ENCODE measurements around the gene RAB40B.

The RAB40B gene

DNA sequence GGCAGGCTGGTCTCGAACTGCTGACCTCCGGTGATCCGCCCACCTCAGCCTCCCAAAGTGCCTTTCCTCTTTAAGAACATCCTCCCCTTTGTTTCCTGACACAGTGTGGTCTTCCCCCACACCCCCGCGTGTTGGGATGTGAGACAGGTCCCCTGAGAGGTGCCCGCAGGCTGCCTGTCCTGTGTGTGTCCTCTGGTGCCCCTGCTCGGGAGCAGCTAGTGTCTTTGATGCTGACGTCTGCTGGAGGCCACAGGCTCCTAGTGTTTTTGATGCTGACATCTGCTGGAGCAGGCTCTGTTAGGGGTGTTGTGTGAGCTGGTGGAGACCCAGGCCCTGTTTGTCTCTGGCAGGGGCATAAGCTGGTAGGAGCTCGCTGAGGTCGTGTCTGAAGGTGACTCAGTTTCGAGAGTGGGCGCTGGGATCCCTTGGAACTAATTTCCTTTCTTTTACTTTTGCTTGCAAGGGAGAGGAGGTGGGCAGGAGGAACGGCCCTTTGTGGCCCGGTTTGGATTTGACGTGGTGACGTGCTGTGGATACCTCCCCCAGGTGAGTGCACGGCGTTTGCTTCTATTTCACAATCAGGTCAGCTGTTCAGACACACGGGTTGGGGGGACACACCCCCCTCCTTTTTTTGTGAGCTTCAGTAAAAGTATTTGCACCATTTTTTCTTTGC lies 24.0 kb upstream of the RAB40B start:
- no peak for DNase-seq (ENCODE audit: low read depth)
- TF ChIP-seq, protein P1, sequence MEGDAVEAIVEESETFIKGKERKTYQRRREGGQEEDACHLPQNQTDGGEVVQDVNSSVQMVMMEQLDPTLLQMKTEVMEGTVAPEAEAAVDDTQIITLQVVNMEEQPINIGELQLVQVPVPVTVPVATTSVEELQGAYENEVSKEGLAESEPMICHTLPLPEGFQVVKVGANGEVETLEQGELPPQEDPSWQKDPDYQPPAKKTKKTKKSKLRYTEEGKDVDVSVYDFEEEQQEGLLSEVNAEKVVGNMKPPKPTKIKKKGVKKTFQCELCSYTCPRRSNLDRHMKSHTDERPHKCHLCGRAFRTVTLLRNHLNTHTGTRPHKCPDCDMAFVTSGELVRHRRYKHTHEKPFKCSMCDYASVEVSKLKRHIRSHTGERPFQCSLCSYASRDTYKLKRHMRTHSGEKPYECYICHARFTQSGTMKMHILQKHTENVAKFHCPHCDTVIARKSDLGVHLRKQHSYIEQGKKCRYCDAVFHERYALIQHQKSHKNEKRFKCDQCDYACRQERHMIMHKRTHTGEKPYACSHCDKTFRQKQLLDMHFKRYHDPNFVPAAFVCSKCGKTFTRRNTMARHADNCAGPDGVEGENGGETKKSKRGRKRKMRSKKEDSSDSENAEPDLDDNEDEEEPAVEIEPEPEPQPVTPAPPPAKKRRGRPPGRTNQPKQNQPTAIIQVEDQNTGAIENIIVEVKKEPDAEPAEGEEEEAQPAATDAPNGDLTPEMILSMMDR (IDR thresholded peaks at IDR 0.05; ENCODE audit: low read length, missing control alignments), result no peak
- H3K4me3 ChIP-seq (replicated peaks; ENCODE audit: low read depth, low read length), result no peak overlapping the region

DNA sequence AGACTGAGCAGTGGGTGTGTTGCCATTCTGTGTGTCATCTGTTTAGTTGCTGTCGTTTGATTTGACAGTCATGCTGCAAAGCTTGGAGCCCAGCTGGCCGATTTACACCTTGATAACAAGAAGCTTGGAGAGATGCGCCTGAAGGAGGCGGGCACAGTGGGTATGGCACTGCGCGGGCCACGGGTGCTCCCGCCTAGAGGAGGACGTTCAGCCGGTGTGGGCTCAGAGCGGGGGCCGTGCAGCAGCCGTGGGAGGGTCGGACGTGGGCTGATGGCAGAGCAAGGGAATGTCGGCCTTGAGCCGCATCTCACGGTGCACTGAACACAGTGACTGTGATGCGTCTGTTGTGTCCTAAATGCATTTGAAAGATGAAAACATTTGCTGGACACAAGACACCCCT lies 21.7 kb upstream of the RAB40B start:
- TF ChIP-seq, protein P1 (IDR thresholded peaks at IDR 0.05; ENCODE audit: low read length, missing control alignments), result no peak
- no peak overlapping the region for H3K4me3 ChIP-seq (replicated peaks; ENCODE audit: low read depth, low read length)
- DNase-seq (ENCODE audit: low read depth), result no peak

DNA sequence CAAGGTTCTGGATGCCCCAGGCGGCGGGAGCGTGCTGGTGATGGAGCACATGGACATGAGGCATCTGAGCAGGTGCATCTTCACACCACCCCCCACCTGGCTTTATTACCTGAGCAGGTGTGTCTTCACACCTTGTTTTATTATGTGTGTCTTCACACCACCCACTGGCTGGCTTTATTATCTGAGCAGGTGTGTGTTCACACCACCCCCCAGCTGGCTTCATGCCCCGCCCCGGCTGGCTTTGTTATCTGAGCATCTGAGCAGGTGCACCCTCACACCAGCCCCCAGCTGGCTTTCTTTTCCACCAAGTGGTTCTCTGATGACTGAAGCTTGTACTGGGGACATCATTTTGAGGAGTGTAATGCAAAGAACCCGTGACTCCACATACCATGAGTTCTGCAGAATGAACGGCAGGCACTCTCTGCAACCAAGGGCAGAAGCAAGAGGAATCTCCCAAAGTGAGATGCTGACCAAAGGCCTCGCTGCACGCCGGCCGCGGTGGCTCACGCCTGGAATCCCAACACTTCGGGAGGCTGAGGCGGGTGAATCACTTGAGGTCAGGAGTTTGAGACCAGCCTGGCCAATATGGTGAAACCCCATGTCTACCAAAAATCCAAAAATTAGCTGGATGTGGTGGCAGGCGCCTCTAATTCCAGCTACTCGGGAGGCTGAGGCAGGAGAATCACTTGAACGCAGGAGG lies 20.6 kb upstream of the RAB40B start:
- DNase-seq (ENCODE audit: low read depth), result no peak
- H3K4me3 ChIP-seq (replicated peaks; ENCODE audit: low read depth, low read length), result no peak overlapping the region
- TF ChIP-seq, protein P1 (IDR thresholded peaks at IDR 0.05; ENCODE audit: low read length, missing control alignments), result no peak

DNA sequence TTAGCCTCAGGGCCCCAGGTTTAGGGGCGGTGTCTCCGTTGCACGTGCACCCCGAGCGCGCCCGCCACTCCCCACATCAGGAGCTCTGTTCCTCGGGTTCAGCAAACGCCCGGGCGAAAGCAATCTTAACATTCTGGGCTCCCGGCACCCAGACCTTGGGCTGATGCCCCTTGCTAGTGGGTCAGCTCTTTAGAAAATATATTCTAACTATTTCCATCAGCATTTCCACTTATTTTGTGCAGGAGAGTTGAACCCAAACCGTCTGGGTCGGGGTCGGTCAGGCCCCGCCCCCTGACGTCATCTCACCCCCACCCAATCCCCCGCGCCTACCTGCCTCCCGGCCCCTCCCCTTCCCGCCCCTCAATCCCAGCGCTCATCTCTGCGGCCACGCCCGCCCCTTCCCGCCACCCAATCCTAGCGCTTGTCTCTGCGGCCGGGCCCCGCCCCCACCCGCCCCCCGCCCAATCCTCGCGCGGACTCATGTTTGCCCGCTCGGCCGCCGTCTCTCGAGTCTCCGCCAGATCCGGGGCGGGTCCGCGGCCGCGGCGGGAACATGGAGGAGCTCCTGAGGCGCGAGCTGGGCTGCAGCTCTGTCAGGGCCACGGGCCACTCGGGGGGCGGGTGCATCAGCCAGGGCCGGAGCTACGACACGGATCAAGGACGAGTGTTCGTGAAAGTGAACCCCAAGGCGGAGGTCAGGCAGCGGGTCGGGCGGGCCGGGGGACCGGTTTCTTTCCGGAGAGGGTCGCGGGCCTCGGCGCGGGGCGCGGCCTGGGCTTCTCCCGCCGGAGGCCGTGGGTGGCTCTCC lies 17.9 kb upstream of the RAB40B start, which contains the start of gene FN3KRP:
FN3KRP (plus strand) TSS at position 504 of the 808 bp plus-strand sequence; CDS start at position 554, 50 bp downstream.
- DNase-seq (ENCODE audit: low read depth), result peak; percentile 94
- H3K4me3 ChIP-seq (replicated peaks; ENCODE audit: low read depth, low read length), result peak within 1 kb of the TSS; percentile 74
- TF ChIP-seq, protein P1 (IDR thresholded peaks at IDR 0.05; ENCODE audit: low read length, missing control alignments), result no peak

DNA sequence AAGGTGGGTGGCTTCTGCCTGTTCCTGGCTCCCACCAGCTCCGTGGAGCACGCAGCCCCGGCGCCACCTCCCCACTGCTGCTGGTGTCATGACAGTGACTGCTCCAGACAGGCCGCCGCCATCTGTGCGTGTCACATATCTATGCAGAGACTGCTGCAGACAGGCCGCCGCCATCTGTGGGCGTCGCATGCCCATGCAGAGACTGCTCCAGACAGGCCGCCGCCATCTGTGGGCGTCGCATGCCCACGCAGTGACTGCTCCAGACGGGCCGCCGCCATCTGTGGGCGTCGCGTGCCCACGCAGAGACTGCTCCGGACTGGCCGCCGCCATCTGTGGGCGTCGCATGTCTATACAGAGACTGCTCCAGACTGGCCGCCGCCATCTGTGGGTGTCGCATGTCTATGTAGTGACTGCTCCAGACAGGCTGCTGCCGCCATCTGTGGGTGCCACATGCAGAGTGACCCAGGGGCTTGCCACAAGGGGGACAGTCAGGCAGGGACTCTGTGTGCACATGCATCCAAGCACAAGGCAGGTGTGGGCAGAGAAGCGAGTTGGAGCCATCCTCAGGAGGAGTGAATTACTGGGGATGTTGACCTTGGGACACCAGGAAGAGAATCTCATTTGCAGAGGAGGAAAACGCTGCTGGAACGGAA lies 14.7 kb upstream of the RAB40B start:
- no peak for DNase-seq (ENCODE audit: low read depth)
- H3K4me3 ChIP-seq (replicated peaks; ENCODE audit: low read depth, low read length), result no peak overlapping the region
- TF ChIP-seq, protein P1 (IDR thresholded peaks at IDR 0.05; ENCODE audit: low read length, missing control alignments), result no peak

DNA sequence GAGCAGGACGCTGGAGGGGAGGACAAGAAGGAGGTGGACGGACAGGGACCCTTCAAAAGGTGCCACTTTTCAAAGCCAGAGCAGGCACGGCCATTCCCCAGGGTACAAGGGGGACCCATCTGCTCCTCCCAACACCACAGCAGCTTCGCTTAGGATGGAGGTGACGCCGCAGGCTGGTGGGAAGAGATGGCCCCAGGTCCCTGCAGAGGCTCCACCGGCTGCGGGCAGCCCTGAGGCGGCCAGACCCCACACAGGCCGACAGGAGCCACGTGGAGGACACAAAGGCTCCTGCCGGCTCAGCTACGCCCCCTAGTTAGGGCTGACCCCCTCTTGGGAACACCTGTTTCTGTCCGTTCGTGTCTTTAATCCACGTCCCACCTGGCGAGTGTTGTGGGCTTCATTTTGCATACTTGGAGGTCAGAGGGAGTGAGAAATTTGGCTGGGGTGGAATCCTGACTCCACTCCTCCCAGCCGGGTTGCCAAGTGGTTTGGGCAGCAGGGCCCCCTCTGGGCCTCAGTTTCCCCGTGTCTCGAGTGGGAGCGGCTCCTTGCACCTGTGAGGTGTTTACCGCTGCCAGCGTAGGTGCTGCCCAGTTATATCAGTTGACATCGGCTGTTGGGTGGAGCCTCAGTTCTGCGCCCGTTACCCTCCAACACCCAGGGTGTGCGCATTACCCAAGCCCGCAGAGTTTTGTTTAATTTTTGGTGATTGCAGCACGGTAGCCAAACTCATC lies 12.2 kb upstream of the RAB40B start:
- TF ChIP-seq, protein P1 (IDR thresholded peaks at IDR 0.05; ENCODE audit: low read length, missing control alignments), result no peak
- H3K4me3 ChIP-seq (replicated peaks; ENCODE audit: low read depth, low read length), result no peak overlapping the region
- DNase-seq (ENCODE audit: low read depth), result no peak
